ENCODE results near the gene NDUFB10.

DNA sequence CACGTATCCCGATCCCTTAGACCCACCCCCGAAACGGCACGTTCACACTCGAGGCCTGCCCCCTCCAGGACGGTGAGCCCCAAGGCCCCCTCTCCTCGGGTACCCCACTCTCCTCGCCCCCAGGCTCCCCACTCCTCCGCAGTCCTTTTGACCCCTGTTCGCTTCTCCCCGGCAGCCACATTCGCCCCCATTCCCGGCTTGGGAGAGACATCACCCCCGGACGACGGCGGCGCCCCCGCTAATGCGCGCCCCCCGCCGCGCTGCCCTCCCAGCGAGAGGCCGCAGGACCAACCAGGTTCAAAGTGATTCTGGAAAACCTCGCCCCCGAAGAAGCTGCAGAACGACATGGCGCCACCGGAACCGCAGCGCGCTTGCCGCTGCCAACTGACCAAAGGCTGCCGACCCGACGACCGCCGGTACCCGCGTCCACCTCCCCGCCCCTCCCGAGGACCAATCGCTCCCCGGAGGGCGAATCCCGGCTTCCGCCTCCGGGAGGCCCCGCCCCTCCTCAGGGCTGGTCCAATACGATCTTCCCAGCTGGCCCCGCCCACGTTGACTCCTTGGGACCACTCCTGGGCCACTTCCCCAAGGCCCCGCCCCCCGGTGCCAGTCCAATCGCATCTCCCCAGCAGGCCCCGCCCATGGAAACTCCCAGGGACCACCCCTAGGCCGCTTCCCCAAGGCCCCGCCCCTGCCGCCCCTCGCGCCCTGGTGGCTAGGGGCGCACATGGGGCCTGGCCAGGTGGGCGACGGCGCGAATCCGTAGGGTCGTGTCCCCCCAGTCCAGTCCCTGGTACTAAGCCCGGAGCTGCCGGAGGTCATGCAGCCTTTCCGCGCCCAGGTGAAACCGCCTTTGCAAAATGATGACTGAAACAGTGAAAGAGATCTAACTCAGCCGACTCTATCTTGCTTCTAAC, 16.3 kb upstream of the NDUFB10 start, which contains the start of gene MSRB1:
- peak; percentile 97 for TF ChIP-seq POLR2A (IDR thresholded peaks at IDR 0.05; ENCODE audit: low read depth)
- TF ChIP-seq, protein P1, sequence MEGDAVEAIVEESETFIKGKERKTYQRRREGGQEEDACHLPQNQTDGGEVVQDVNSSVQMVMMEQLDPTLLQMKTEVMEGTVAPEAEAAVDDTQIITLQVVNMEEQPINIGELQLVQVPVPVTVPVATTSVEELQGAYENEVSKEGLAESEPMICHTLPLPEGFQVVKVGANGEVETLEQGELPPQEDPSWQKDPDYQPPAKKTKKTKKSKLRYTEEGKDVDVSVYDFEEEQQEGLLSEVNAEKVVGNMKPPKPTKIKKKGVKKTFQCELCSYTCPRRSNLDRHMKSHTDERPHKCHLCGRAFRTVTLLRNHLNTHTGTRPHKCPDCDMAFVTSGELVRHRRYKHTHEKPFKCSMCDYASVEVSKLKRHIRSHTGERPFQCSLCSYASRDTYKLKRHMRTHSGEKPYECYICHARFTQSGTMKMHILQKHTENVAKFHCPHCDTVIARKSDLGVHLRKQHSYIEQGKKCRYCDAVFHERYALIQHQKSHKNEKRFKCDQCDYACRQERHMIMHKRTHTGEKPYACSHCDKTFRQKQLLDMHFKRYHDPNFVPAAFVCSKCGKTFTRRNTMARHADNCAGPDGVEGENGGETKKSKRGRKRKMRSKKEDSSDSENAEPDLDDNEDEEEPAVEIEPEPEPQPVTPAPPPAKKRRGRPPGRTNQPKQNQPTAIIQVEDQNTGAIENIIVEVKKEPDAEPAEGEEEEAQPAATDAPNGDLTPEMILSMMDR (IDR thresholded peaks at IDR 0.05) = peak in 1 of 3 experiments; percentile 5
- TF ChIP-seq POLR2AphosphoS5 (IDR thresholded peaks at IDR 0.05) = peak; percentile 98 to 99
- no peak for TF ChIP-seq EP300 (IDR thresholded peaks at IDR 0.05)

All from esophagus muscularis mucosa (tissue), 4 donors.